Sigmoid colon (tissue), 7 donors: ENCODE measurements around the gene CALML4. TPM values are rescaled to one million over a fixed set of nuclear protein-coding genes. Genes with fewer than 3 reads are reported as not detected.
"Not testable (repeated sequence)": the region's sequence is repeated elsewhere in the genome, so short reads cannot be mapped to it uniquely, and the experiment has no call there.

Experiments used
- DNase-seq: peaks from one replicate; pipeline ENCODE4 v3.0.0-alpha.2; 2019
- H3K27ac ChIP-seq, 4 donors: fragments of 200-600 bp; sonication (generic); one replicate each; pipeline ENCODE4 v1.5.1; 2016 to 2019; ENCODE audit warnings: mild to moderate bottlenecking in 1 of 4
- H3K27me3 ChIP-seq, 3 donors: fragments of 200-600 bp; sonication (generic); one replicate each; pipeline ENCODE4 v1.5.1; 2019; ENCODE audit warnings: mild to moderate bottlenecking in 1 of 3
- H3K36me3 ChIP-seq, 4 donors: fragments of 200-600 bp; sonication (generic); one replicate each; pipeline ENCODE4 v1.5.1; 2016 to 2019
- H3K4me1 ChIP-seq, 4 donors: fragments of 200-600 bp; sonication (generic); one replicate each; pipeline ENCODE4 v1.5.1; 2017 to 2019
- H3K4me3 ChIP-seq, 4 donors: fragments of 200-600 bp; sonication (generic); one replicate each; pipeline ENCODE4 v1.5.1; 2017 to 2019; ENCODE audit warnings: mild to moderate bottlenecking in 2 of 4, moderate library complexity in 1 of 4
- H3K9me3 ChIP-seq, 4 donors: fragments of 200-600 bp in 3 of 4; sonication (generic) in 3 of 4; one replicate each; pipeline versions ENCODE4 v1.5.1 to v1.6.1; 2013 to 2019
- CTCF ChIP-seq, 4 experiments: fragments of 450-650 bp in 3 of 4; fragments of 200-600 bp in 1 of 4; IDR thresholded peaks; one replicate each; pipeline ENCODE4 v1.5.1; 2016 to 2019; ENCODE audit warnings: antibody characterized with exemption in 4 of 4, mild to moderate bottlenecking in 3 of 4, moderate library complexity in 2 of 4
- EP300 ChIP-seq, 4 donors: sonication (generic); formaldehyde crosslinking; IDR thresholded peaks; one replicate each; pipeline ENCODE4 v1.6.1; 2017; ENCODE audit warnings: antibody characterized with exemption in 4 of 4
- POLR2A ChIP-seq, 2 donors: fragments of 450-650 bp; IDR thresholded peaks; one replicate each; pipeline ENCODE4 v1.6.1; 2016; ENCODE audit warnings: antibody characterized with exemption in 2 of 2, mild to moderate bottlenecking in 2 of 2, moderate library complexity in 2 of 2
- POLR2AphosphoS5 ChIP-seq, 4 donors: sonication (generic); formaldehyde crosslinking; IDR thresholded peaks; one replicate each; pipeline ENCODE4 v1.6.1; 2017; ENCODE audit warnings: antibody characterized with exemption in 4 of 4
- WGBS, 2 donors: extraction: QIAGEN DNeasy Blood & Tissue Kit; methylation state at CpG; one replicate each; pipeline ENCODE4 v1.1.7; 2013; 5-methylcytosine and 5-hydroxymethylcytosine counted together
- intact Hi-C: fragments of 100-400 bp; cut with DNase I; formaldehyde crosslinking; loops from one replicate; pipeline ENCODE4 v1.15.1; 2023
- polyA plus RNA-seq, 3 donors: library from polyadenylated mRNA; stranded (reverse); fragments of 200-250 nt; gene quantifications; one replicate each; pipeline ENCODE4 v1.2.3, GENCODE V29; 2013
- total RNA-seq, 4 donors: library from RNA; depleted of rRNA; stranded (reverse); fragments of >200 nt; gene quantifications; one replicate each; pipeline ENCODE4 v1.1.0, GENCODE V29; 2016
- donor health status: healthy with polysubstance abuse.
- donor health status: Bipolar disorder and iron deficiency.
- donor health status: healthy.

The CALML4 gene
- total and polyA plus RNA-seq, 7 donors: 3.9 to 309 (median 10.9) TPM

GRCh38 chr15:68203486-68203885, 1.6 kb downstream of the CALML4 start:
- WGBS, 2 donors: 35 to 85% methylated on average over 5 of the region's 5 CpGs
- Histone ChIP-seq H3K27ac (no peak overlapping the region), H3K27me3 (no peaks in the 10 kb centered on the region), H3K9me3 (no peaks in the 10 kb centered on the region), H3K4me1 (peaks cover 0 to 39% (median 38%) of the 10 kb centered on the region in 4 donors), H3K36me3 (no peaks in the 10 kb centered on the region), H3K4me3 (no peak overlapping the region)
- DNase-seq: peak; percentile 27
- no peak for TF ChIP-seq CTCF (IDR thresholded peaks at IDR 0.05)
- TF ChIP-seq POLR2AphosphoS5 (IDR thresholded peaks at IDR 0.05): no peak
- TF ChIP-seq POLR2A (IDR thresholded peaks at IDR 0.05): no peak
- no peak for TF ChIP-seq EP300 (IDR thresholded peaks at IDR 0.05)
- intact Hi-C loops: loop anchor here (10.0 kb wide), 1 partner anchor 659 kb away; the partner anchor contains the start of gene MAP2K5

DNA sequence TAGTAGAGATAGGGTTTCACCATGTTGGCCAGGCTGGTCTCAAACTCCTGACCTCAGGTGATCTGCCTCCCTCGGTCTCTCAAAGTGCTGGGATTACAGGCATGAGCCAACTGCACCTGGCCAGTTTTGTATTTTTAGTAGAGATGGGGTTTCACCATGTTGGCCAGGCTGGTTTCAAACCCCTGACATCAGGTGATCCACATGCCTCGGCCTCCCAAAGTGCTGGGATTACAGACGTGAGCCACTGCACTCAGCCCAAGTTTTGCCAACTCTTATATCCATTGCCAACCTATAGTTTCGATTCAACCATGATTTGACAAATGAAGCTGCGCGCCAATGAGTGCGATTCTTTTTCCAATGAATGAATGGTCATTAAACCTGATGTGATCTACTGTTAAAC, 2.1 kb downstream of the CALML4 start:
- not testable (repeated sequence) for DNase-seq, H3K9me3 ChIP-seq, H3K27ac ChIP-seq, H3K4me3 ChIP-seq, H3K27me3 ChIP-seq, H3K36me3 ChIP-seq
- 91 to 96% methylated on average over 7 of the region's 7 CpGs for WGBS, 2 donors
- intact Hi-C loops: loop anchor here (10.0 kb wide), 1 partner anchor 658 kb away; the partner anchor contains the start of gene MAP2K5
- peaks cover 0 to 39% (median 38%) of the 10 kb centered on the region in 4 donors for H3K4me1 ChIP-seq

DNA sequence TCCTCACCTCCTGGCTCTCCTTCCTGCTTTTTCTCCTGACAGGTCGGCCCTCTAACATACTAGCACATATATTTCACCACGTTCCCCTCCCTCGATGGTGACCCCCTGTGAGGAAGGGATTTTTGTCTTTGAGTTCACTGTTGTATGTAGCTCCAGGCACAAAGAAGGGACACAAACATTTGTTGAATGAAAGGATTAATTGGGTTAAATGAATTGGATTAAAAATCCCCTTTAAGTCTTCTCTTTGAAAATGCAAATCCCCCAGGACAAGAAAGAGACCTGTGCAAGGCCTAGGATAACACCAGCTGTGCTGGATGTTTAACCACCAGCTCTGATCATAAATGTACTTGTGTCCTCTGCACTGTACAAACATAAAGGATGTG, 3.3 kb downstream of the CALML4 start:
- no peak for DNase-seq
- H3K27ac ChIP-seq: no peak overlapping the region
- TF ChIP-seq POLR2AphosphoS5 (IDR thresholded peaks at IDR 0.05): no peak
- no peak for TF ChIP-seq CTCF (IDR thresholded peaks at IDR 0.05)
- no peak for TF ChIP-seq EP300 (IDR thresholded peaks at IDR 0.05)
- TF ChIP-seq POLR2A (IDR thresholded peaks at IDR 0.05): no peak
- H3K4me1 ChIP-seq: peaks cover 0 to 42% (median 41%) of the 10 kb centered on the region in 4 donors
- no peaks in the 10 kb centered on the region for H3K9me3 ChIP-seq
- no peak overlapping the region for H3K4me3 ChIP-seq
- no peaks in the 10 kb centered on the region for H3K36me3 ChIP-seq
- H3K27me3 ChIP-seq: no peaks in the 10 kb centered on the region
- intact Hi-C loops: loop anchor here (10.0 kb wide), 1 partner anchor 657 kb away; the partner anchor contains the start of gene MAP2K5
- WGBS, 2 donors: 22 to 50% methylated on average over 3 of the region's 3 CpGs

GRCh38 chr15:68201153-68201878, 3.8 kb downstream of the CALML4 start:
- Histone ChIP-seq H3K4me1 (peaks cover 0 to 45% (median 39%) of the 10 kb centered on the region in 4 donors), H3K27me3 (no peaks in the 10 kb centered on the region), H3K36me3 (no peaks in the 10 kb centered on the region), H3K4me3 (no peak overlapping the region), H3K9me3 (no peaks in the 10 kb centered on the region), H3K27ac (peak overlapping the region in 1 of 4 donors; percentile 17)
- DNase-seq: no peak
- no peak for TF ChIP-seq POLR2A (IDR thresholded peaks at IDR 0.05)
- TF ChIP-seq CTCF (IDR thresholded peaks at IDR 0.05): no peak
- no peak for TF ChIP-seq EP300 (IDR thresholded peaks at IDR 0.05)
- TF ChIP-seq POLR2AphosphoS5 (IDR thresholded peaks at IDR 0.05): no peak
- intact Hi-C loops: loop anchor here (10.0 kb wide), 1 partner anchor 657 kb away; the partner anchor contains the start of gene MAP2K5
- 81 to 92% methylated on average over 7 of the region's 7 CpGs for WGBS, 2 donors

- 60 to 74% methylated on average over 16 of the region's 16 CpGs for WGBS, 2 donors
- Histone ChIP-seq H3K4me1 (peaks cover 0 to 35% (median 29%) of the 10 kb centered on the region in 4 donors), H3K27me3 (no peaks in the 10 kb centered on the region), H3K4me3 (no peak overlapping the region), H3K9me3 (no peaks in the 10 kb centered on the region), H3K36me3 (no peaks in the 10 kb centered on the region), H3K27ac (peak overlapping the region in 1 of 4 donors; percentile 43)
- DNase-seq: no peak
- intact Hi-C loops: loop anchor here (10.0 kb wide), 1 partner anchor 655 kb away; the partner anchor contains the start of gene MAP2K5
- TF ChIP-seq CTCF (IDR thresholded peaks at IDR 0.05) (no peak), EP300 (IDR thresholded peaks at IDR 0.05) (no peak), POLR2AphosphoS5 (IDR thresholded peaks at IDR 0.05) (no peak), POLR2A (IDR thresholded peaks at IDR 0.05) (no peak)
These were observed 4.9 kb downstream of the CALML4 start for GRCh38 chr15:68200016-68200861.
